ENCODE measurements around the gene ATP13A2. TPM values are rescaled to one million over a fixed set of nuclear protein-coding genes. Genes with fewer than 3 reads are reported as not detected.
"Not testable (repeated sequence)": the region's sequence is repeated elsewhere in the genome, so short reads cannot be mapped to it uniquely, and the experiment has no call there.

Gene ATP13A2
- total RNA-seq, 1 donor from 2014 or later: 18.8 TPM

DNA sequence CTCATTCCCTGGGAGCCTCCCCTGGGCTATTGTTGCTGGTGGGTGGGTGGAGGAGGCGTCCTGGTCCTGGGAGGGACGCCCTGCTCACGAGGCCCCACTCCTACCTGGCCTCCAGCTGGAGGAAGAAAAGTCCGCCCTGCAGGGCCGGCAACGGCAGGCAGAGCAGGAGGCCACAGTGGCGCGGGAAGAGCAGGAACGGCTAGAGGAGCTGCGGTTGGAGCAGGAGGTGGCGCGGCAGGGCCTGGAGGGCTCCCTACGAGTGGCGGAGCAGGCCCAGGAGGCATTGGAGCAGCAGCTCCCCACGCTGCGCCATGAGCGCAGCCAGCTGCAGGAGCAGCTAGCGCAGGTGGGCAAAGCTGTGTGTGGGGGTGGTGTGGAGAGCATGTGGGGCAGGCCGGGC, 65.1 kb downstream of the ATP13A2 start:
- Histone ChIP-seq H3K9me3 (ENCODE audit: low read depth) (no peaks in the 10 kb centered on the region), H3K79me2 (ENCODE audit: low read depth) (no peaks in the 10 kb centered on the region), H3K27ac (no peak overlapping the region), H2AFZ (replicated peaks) (no peak overlapping the region), H3K27me3 (no peaks in the 10 kb centered on the region), H3K9ac (no peak overlapping the region), H4K20me1 (ENCODE audit: low read depth) (no peaks in the 10 kb centered on the region), H3F3A (ENCODE audit: low read depth) (peaks cover 4% of the 10 kb centered on the region), H3K4me3 (no peak overlapping the region), H3K36me3 (peaks cover 3% of the 10 kb centered on the region), H3K4me1 (no peaks in the 10 kb centered on the region), H3K4me2 (no peak overlapping the region)
- no peak for DNase-seq (ENCODE audit: low spot score)
- Mint-ChIP-seq H3K27ac (no peak overlapping the region), H3K27me3 (ENCODE audit: insufficient read depth, low read depth) (no peaks in the 10 kb centered on the region), H3K9me3 (no peaks in the 10 kb centered on the region), H3K4me1 (no peaks in the 10 kb centered on the region), H3K36me3 (peaks cover 5% of the 10 kb centered on the region), H3K4me3 (no peak overlapping the region)
- TF ChIP-seq, protein P1, sequence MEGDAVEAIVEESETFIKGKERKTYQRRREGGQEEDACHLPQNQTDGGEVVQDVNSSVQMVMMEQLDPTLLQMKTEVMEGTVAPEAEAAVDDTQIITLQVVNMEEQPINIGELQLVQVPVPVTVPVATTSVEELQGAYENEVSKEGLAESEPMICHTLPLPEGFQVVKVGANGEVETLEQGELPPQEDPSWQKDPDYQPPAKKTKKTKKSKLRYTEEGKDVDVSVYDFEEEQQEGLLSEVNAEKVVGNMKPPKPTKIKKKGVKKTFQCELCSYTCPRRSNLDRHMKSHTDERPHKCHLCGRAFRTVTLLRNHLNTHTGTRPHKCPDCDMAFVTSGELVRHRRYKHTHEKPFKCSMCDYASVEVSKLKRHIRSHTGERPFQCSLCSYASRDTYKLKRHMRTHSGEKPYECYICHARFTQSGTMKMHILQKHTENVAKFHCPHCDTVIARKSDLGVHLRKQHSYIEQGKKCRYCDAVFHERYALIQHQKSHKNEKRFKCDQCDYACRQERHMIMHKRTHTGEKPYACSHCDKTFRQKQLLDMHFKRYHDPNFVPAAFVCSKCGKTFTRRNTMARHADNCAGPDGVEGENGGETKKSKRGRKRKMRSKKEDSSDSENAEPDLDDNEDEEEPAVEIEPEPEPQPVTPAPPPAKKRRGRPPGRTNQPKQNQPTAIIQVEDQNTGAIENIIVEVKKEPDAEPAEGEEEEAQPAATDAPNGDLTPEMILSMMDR (IDR thresholded peaks at IDR 0.05): no peak
- TF ChIP-seq EZH2 (IDR thresholded peaks at IDR 0.05): no peak
- no peak for TF ChIP-seq EZH2phosphoT487 (IDR thresholded peaks at IDR 0.05)

DNA sequence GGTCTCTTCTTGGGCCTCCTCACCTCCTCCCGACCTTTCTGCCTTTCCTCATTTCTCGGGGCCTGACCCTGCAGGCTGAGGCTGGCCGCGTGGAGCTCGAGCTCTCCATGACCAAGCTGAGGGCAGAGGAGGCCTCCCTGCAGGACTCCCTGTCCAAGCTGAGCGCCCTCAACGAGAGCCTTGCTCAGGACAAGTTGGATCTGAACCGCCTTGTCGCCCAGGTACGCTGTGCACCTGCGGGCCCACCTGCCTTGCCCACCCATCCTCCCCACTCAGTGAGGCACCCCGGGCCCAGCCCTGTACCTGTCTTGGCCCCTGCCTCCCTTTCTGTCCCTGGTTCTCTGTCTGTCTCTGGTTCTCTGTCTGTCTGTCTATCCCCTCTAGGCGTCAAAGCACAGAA, 65.5 kb downstream of the ATP13A2 start:
- H3K4me3 ChIP-seq; H3K9ac ChIP-seq; DNase-seq (ENCODE audit: low spot score); H3K36me3 ChIP-seq; H3K4me3 Mint-ChIP-seq; H2AFZ ChIP-seq (replicated peaks); H3K4me1 Mint-ChIP-seq; H3K79me2 ChIP-seq (ENCODE audit: low read depth); H3K36me3 Mint-ChIP-seq; H3K9me3 Mint-ChIP-seq; H3K9me3 ChIP-seq (ENCODE audit: low read depth); H3K27me3 Mint-ChIP-seq (ENCODE audit: insufficient read depth, low read depth); H3F3A ChIP-seq (ENCODE audit: low read depth); H3K27me3 ChIP-seq; H4K20me1 ChIP-seq (ENCODE audit: low read depth); H3K27ac Mint-ChIP-seq; H3K27ac ChIP-seq; H3K4me2 ChIP-seq; H3K4me1 ChIP-seq: not testable (repeated sequence)

DNA sequence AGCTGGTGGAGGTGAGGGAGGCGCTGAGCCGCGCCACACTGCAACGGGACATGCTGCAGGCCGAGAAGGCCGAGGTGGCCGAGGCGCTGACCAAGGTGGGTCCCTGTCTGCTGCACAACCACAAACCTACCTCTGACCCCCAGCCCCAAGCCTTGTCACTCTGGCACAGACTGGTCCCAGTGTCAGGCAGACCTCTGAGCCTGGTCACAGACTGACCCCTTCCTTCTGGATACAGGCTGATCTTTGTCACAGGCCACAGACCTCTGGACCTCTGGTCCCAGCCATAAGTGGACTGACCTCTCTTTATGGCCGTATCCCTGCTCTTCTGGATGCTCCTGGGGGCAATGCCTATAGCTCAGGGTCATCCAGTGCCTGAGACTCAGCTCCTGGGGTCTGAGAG, 66.2 kb downstream of the ATP13A2 start:
- H3K36me3 ChIP-seq, H3K27ac Mint-ChIP-seq, H3K36me3 Mint-ChIP-seq: not testable (repeated sequence)

DNA sequence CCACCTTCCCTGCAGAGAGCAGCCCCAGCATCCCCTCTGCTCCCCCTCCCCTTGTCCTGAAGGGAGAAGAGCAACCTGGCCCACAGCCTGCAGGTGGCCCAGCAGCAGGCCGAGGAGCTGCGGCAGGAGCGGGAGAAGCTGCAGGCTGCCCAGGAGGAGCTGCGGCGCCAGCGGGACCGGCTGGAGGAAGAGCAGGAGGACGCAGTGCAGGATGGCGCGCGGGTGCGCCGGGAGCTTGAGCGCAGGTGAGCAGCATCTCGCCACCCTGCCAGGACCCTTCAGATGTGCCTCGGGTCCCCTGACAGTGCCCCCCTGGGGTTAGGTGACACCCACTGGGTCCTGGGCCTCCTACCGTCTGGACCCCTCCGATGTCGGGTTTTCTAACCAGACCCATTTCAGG, 67.7 kb downstream of the ATP13A2 start:
- H3K4me1 Mint-ChIP-seq: peaks cover 3% of the 10 kb centered on the region
- H3K36me3 Mint-ChIP-seq: peaks cover 5% of the 10 kb centered on the region
- Histone ChIP-seq H4K20me1 (ENCODE audit: low read depth) (no peaks in the 10 kb centered on the region), H3K36me3 (peaks cover 3% of the 10 kb centered on the region), H3K9me3 (ENCODE audit: low read depth) (no peaks in the 10 kb centered on the region), H2AFZ (replicated peaks) (no peak overlapping the region), H3F3A (ENCODE audit: low read depth) (no peaks in the 10 kb centered on the region), H3K4me3 (no peak overlapping the region), H3K79me2 (ENCODE audit: low read depth) (no peaks in the 10 kb centered on the region), H3K27ac (no peak overlapping the region), H3K4me2 (no peak overlapping the region), H3K4me1 (peaks cover 1% of the 10 kb centered on the region), H3K9ac (no peak overlapping the region), H3K27me3 (no peaks in the 10 kb centered on the region)
- H3K27ac Mint-ChIP-seq: no peak overlapping the region
- H3K27me3 Mint-ChIP-seq (ENCODE audit: insufficient read depth, low read depth): no peaks in the 10 kb centered on the region
- no peaks in the 10 kb centered on the region for H3K9me3 Mint-ChIP-seq
- TF ChIP-seq EZH2phosphoT487 (IDR thresholded peaks at IDR 0.05) (no peak), EZH2 (IDR thresholded peaks at IDR 0.05) (no peak)
- TF ChIP-seq, protein P1 (IDR thresholded peaks at IDR 0.05): no peak
- DNase-seq (ENCODE audit: low spot score): no peak
- no peak overlapping the region for H3K4me3 Mint-ChIP-seq

More for the DNA sequence above, 66.2 kb downstream of the ATP13A2 start:
- not testable (repeated sequence) for H3K27me3 Mint-ChIP-seq (ENCODE audit: insufficient read depth, low read depth); H2AFZ ChIP-seq (replicated peaks); H3F3A ChIP-seq (ENCODE audit: low read depth); H3K4me2 ChIP-seq; H3K4me3 Mint-ChIP-seq; H3K9me3 ChIP-seq (ENCODE audit: low read depth); H3K9me3 Mint-ChIP-seq; H3K4me3 ChIP-seq; H3K27me3 ChIP-seq; H3K4me1 Mint-ChIP-seq; H3K4me1 ChIP-seq; DNase-seq (ENCODE audit: low spot score); H3K9ac ChIP-seq; H3K27ac ChIP-seq; H4K20me1 ChIP-seq (ENCODE audit: low read depth); H3K79me2 ChIP-seq (ENCODE audit: low read depth)

DNA sequence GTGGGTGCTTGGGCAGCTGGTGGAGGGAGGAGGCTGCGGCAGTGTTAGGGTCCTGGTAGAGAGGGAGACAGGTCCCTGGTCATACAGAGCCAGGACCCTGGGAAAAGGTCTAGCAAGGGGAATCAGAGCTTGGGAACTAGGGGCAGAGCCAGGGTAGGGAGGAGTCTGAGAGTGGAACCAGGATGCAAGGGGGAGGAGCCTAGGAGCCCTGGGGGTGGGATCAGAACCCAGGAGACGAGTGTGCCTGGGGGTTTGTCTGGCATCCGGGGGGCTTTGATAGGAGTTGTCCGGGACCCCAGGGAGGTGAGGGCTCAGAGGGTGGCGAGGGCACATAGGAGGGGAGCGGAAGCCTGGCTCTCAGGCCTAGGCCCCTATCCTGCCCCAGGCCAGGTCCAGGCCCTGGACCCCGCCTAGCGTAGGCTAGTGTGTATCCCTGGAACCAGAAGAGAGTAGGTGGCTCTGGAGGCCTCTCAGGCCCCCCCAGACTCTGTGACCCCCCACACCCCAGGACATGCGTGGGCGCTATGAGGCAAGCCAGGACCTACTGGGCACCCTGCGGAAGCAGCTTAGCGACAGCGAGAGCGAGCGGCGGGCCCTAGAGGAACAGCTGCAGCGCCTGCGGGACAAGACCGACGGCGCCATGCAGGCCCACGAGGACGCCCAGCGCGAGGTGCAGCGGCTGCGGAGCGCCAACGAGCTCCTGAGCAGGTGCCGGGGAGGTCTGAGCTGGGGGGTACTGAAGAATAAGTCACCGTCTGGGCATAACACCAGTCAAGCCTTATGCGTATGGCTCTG, 72.1 kb downstream of the ATP13A2 start:
- H3K36me3 ChIP-seq; H3F3A ChIP-seq (ENCODE audit: low read depth); H3K27ac ChIP-seq; H3K4me3 Mint-ChIP-seq; H2AFZ ChIP-seq (replicated peaks); H3K27me3 Mint-ChIP-seq (ENCODE audit: insufficient read depth, low read depth); H4K20me1 ChIP-seq (ENCODE audit: low read depth); H3K79me2 ChIP-seq (ENCODE audit: low read depth); H3K9me3 ChIP-seq (ENCODE audit: low read depth); H3K4me1 Mint-ChIP-seq; H3K27me3 ChIP-seq; H3K9ac ChIP-seq; H3K4me1 ChIP-seq; H3K9me3 Mint-ChIP-seq: not testable (repeated sequence)
- H3K36me3 Mint-ChIP-seq: peaks cover 13% of the 10 kb centered on the region
- peak overlapping the region; percentile 95 for H3K27ac Mint-ChIP-seq
- DNase-seq (ENCODE audit: low spot score): peak; percentile 31
- Histone ChIP-seq H3K4me3 (peak overlapping the region; percentile 27), H3K4me2 (peak overlapping the region; percentile 60)

Data from neural progenitor cell (in vitro differentiated cells).